Dedifferentiated amniotic fluid mesenchymal stem cell (primary cell): ENCODE measurements around the gene GNAZ.

ENCODE experiments used
- DNase-seq: peaks from one replicate; pipeline ENCODE4 v3.0.0-alpha.2; 2016; ENCODE audit errors: extremely low spot score

GNAZ gene

DNA sequence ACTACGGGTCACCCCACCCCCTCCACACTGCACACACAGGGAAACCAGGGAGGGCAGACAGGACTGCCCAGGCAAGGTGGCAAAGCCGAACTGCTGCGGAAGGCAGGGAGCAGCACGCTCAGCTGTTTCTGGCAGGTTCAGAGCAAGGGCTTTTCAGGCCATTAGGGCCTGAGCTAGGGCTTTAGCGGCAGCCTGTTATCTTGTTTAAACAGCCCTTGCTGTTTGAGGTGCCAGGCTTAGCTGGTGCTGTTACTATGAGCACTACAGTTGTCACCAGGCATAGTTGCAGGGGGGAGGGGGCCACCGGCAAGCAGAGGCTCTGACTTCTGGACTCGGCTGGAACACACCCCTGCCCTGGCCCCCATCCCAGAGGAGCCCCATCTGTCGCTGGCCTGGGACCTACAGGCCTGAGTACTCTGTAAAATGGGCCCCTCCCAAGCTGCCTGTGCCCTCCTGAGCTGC, 36.6 kb downstream of the GNAZ start:
- no peak for DNase-seq

DNA sequence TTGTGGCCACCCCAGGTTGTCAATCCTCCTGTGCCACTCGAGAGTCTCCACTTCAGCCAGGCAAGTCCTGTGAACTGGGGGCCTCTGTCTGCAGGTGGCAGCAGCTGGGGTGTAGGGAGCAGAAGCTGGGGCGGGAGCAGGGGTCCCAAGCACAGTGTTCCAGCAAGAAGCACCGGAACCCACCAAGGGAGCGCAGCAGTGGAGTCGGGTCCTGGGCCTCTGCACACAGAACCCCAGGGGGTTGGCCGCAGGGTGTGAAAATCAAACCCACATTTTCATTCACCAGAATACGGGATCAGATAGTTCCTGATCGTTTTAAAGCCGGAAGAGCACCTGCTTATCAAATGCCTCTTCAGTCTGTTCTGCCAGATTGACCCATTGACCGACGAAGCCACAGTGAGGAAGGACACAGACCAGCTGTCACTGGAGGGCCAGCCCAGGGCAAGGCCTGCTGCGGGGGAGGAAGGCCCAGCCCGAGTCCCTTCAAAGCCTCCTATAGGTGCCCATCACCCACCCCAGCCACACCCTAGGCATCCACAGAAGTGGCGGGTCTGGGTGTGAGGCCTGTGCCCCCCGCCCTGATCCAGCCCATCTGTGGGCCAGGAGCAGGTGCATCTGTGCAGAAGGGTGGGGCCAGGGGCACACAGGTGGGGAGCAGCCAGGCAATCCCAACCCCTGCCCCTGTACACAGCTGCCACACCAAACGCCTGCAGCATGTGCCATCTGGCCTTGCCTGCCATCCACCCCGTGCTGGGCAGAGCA, 37.3 kb downstream of the GNAZ start:
- no peak for DNase-seq

DNA sequence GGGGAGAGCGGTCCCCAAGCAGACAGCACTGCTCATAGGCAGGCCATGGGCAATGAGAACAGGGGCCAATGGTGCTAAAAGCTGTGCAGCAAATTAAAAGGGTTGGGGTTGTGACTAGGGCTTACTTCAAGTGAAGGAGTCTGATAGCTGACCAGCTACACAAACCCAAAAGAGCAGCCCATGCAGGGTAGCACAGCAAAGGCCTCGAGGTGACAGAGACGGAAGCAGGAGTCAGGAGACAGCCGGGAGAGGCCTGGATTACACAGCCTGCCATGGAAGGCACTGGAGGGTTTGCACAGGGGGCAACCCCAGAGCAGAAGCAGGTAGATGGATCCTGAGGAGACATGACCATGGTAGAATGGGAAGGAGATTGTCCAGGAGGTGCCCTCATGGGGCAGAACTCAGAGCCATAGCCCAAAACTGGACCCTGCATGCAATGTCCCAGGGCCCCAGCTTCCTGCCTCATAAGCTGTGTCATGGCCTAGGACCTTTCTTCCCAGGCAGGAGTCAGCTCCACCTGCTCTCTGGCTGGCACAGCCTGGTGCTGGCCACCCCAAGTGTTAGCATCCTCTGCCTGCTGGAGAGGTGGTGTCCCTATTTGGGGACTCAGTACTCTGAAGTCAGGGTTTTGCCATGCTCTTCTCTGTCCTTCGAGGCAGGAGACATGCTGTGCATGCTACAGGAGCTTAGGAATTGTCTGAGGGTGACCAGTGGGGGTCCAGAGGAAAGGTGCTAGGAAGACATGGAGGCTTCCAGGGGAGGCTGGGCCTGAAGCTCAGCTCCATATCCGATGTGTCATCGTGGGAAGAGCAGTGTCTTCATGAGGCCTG, 38.1 kb downstream of the GNAZ start:
- DNase-seq, result no peak

DNA sequence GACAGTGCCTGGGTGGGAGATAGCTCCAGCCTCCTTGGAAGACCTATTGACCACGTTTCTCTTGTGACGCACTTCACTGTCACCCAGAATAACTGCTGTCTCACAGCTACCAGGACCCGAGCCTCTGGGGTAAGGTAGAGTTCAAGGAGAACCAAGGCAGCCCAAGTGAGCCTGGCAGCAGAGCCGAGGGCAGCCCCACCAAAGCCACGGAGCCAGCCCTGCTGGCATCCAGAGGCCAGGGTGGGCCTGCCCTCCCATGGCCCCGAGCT, 38.7 kb downstream of the GNAZ start:
- no peak for DNase-seq

DNA sequence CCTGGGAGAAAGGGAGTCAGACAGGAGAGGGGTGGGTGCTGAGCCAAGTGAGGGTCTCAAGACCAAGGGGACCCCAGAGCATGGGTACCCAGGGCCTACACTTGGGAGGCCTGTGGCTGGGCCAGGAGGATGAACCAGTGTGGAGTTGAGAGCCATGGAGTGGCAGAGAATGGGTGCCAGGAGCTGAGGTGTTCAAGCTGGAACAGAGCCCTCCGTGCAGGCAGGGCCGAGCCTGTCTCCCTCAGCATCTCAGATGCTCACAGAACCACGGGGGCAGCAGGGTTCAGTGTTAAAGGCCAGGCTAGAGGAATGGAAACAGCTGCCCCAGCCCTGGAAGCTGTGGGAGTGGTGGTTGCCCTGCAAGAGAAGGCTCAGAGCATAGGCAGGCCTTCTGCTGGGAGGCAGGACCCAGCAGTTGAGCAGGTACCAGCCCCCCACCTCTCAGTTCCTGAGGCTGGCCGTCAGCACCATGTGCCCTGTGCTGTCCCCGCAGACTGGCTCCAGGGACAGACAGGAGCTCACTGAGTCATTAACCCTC, 39.2 kb downstream of the GNAZ start:
- no peak for DNase-seq

DNA sequence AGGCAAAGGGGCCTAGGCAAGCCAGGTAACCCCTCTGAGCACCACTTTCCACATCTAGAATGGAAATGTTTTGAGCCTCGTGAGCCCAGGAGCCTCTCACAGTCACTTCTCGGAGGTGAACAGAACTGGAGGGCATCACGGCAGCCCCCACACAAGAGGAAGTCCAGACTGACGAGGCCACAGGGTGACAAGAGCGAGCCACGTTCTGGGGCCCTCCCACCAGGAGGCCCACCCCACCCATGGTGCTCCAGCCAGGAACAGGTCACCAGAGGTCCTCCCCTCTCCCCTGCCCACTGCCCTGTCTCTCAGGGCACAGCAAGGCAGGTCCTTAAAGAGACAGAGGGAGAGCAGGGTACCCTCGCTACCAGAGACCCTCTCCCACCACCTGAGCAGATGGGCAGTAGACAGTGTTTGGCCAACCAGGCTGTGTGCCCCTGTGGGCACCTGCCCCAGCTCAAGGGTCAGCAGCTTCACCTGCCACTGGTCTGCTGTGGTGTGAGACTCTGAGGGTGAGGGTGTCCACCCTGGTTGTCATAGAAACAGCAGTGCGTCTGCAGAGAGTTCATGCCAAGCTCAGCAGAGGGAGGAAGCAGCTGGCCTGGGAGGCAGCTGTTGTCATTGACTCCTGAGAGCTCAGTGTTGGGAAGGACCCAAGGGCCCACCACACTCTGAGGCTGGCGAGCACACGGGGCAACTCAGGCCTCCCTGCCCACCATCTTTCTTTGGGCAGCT, 40.0 kb downstream of the GNAZ start:
- no peak for DNase-seq

DNA sequence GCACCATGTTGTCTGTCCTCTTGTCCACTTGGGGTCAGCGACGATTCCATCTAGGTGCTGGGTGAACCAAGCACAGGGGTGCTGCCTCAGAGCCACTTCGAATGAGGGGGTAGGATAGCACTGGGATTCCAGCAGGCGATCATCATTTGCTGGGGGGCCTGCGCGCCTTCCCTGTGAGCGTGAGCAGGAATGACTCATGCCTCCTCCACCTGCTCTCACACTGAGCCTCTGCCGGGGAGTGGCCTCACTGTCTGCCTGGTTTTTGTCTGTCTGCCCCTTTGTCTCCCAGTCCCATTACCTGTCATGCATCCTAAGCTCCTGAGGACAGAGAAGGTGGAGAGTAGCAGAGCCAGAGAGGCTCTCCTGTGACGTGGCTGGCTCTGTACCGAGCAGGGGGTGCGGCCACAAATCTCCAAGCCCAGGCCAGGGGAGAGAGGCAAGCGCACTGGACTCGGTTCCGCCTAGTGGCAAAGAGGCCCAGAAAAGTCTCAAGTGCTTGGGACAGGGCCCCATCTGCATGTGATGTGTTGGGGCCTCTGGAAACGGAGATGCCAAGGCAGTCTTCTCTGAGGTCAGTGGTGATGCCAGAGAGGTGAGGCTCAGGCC, 40.7 kb downstream of the GNAZ start:
- DNase-seq, result no peak

DNA sequence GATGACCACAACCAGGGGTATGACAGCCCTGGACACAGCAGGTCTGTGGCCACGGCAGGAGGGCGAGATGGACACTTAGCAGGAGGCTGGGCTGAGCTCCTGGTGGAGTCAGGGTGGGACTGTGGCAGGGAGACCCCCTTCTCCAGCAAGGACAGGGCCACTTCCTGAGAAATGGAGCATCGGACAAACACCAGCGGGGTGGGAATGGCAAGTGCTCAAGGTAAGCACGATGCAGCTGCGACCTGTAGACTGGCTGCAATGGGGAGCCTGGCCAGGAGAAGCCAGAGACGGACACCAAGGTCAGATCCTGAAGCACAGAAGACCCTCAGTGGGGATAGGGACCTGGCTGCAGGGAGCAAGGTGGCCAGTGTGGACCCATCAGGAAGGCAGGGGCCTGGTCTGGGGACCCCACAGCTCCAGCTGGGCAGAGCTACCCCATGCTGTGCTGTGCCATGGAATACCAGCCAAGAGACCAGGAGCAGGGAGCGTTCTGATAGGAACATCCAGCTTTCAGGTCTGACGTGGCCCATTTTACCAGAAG, 42.2 kb downstream of the GNAZ start:
- DNase-seq, result no peak

DNA sequence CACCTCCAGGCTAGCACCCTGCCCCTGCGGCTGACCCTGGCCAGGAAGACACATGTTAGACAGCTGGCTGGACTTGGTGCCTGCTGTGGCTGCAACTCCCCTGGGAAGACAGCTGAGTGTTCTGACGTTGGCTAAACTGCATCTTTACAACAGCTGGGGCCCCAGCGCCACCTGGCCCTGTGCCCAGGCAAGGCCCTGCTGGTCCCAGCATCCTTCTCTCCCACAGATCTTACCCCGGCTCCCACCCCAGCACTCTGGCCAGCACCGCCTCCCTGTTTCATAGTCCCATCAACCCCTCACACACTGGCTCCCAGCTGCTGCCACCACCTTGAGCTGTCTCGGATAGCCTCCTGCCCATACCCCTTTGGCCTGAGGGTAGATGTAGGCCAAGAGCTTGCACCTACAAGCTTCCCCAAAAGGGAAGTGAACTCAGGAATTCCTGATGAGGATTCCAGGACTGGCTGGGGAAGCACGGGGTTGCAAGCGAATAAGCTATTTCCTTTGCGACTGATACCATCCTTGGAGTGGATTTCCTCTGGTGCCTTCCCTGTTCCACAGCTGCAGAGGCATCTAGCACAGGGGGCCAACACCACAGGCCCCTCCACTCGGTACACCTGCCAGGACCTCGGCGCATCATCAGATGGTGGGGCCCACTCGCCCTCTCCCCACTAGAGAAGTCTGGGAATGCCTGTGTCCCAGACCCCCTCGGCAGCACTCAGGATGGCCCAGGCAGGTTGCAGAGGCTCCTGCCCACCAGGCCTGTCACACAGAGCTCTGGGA, 42.9 kb downstream of the GNAZ start:
- DNase-seq, result no peak

DNA sequence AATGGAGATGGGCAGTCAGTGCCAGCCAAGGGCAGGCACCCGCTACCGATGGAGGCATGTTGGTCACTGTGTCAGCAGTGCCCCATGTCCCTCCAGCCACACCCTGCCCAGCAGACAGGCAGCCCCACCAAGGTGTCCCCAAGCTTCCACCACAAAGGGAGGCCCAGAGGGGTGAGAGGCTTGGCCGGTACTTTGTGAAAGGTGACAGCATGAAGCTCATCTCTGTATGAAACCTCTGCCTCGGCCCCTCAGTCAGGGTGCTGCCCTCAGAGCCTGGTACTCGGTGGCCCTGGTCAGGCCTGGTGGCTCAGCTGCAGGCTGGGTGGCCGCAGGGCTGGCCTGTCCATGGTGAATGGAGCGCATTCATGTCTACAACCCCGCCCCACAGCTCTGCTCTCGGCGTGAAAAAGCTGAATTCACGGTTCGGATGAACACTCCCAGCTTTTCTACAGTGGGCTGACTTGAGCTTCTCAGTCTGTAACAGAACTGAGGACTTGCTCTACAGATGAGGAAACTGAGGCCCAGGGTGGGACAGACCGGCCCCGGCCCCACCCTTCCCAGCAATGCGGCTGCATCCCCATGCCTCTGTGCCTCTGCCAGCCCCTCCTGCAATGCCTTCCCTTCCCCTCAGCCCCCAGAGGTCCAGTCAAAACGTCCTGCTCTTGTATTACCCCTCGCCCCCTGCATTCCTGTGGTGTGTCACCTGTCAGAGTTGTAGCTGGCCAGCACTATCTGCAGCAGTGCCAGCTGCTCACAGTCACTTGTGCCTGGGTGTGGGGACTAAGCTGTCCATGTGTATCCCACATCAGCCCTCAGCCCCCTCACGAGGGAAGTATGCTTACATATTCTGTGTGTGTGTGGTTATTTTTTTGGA, 43.8 kb downstream of the GNAZ start:
- no peak for DNase-seq

DNA sequence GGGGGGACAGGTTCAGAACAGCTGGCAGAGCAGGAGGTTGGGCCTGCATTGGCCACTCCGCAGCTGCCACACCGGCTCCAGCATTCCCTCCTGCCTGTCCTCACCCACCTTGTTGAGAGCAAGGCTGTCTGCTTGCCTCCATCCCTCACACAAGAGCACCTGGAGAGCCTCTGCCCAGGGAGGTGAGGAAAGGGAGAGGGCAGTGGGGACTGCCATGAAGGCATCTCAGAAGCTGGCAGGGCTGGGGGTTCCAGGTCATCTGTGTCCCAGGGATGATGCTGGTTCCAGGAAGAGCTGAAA, 44.4 kb downstream of the GNAZ start:
- DNase-seq, result no peak

DNA sequence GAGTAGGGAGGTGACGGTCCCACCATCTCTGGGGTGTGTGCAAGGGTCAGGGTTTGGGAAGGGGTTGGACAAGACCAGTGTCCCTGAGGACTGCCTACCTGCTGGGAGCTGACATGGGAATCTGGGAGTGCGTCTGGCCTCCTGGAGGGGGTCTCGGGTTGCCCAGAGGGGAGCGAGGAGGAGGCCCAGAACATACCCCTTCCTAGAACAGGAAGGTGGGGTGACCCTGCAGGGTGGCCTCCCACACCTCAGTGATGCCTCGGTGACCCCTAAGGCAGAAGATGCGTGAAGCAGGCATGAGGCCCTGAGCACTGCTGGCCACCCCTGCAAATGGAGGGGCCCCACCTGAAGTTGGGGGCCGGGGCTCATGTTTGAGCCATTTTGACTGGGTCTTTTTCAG, 45.0 kb downstream of the GNAZ start:
- DNase-seq, result no peak

DNA sequence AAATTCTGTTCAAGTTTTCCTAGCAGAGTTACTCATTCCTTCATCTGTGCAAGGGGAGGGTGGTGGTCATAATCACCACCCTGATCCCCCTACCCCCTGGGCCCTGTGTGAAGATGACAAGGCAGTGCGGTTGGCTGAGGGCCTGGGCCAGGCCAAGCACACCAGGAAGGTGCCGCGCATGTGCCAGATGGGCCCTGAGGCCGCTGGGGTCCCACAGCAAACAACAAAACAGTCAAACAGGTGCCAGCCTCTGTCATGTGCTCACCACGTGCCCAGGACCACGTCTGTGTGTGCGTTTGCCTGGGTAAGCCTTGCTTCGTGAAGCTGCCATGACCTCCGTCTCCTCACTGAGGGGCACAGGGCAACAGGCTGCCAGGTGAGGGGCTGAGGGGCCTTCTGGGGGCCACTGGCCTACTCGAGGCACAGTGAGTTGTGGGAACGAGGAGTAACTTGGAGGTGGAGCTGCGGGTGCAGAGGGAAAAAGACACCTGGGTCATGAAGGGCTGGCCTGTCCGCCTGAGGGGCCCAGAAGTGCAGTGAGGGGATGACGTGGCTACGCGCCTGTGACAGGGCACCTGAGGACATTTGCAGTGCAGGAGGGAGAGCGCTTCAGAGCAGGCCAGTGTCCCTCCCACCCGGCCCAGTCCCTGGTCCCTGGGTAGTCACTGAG, 45.6 kb downstream of the GNAZ start:
- DNase-seq, result no peak

DNA sequence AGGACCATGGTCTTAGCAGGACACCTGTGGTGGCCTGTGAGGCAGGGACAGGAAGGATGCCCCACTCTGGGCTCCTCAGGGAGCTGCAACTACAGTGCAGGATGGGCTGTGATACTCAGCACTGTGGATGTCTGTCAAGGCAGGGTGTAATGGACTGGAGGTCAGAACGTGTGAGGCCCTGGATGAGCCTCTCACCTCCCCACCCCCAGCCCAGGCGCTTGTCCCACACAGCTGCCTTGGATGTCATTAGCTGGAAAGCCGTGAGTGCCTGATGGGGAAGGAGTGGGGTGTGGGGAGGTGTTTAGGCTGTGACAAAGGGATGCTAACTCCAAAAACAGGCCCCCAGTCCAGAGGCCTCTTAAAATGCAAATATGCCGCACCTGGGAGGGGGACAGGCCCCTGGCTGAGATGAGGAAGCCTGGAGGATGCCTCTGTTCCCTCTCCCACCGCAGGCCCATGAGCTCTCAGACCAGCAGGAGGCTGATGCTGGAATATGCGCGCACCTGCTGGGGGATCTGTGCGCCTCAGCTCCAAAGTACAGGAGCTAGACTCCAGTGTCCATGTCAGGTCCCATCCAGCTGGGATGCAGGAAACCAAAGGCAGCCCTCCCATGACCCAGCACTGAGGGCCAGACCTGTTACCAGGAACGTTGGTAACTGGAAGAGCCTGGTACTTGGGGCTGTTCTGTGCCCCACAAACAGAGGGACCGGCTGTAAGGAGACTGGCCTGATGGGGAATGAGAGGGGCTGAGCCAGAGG, 46.4 kb downstream of the GNAZ start:
- no peak for DNase-seq

DNA sequence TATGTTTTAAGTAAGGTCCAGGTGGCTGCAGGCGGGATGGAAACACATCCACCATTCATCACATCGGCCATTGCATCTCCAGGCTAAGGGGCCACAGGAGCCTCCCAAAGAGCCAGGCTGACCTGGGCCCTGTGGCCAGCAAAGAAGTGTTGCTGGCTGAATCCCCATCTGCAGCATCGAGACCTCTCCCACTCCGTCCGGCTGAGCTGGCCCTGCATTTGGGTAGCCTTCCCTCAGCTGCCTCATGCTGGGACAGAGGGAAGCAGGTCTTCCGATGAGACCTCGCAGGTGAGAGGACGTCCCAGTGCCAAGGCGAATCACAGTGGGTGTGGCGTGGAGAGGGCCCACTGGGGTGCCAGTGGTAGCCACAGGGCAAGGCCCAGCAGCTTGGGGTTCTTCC, 47.0 kb downstream of the GNAZ start:
- no peak for DNase-seq

DNA sequence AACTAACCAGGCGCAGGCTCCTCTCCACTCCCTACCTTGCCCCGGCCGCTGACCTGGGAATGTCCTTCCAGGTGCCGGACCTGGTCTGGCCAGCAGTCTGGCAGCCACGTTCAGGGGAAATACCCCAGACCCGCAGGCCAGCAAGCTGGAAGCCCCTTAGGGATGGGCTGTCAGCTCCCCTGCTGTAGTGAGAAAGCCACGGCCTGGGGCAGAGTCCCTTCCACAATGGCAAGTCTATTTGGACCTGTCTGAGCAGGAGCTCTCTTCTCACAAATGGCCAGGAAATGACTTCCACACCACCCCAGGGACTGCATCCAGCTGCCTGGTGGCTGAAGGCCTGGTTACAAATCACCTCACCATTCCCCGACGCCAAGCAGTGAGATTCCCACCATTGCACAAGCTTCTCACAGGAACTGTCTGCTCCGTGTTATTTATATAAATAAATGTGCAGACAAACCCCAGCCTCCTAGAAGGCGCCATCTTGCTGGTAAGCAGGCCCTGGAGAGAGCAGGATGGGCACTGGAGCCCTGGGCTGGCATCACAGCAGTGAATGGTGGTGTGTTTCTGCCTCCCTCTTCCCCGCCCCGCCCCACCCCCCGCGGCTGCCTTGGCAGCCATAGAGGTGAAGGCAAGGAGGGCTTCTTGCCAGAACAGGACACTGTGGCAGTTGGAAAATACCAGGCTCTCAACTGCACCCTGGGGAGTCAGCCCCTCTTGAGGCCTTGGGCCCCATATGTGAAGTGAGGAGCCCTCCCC, 47.8 kb downstream of the GNAZ start:
- DNase-seq, result no peak

DNA sequence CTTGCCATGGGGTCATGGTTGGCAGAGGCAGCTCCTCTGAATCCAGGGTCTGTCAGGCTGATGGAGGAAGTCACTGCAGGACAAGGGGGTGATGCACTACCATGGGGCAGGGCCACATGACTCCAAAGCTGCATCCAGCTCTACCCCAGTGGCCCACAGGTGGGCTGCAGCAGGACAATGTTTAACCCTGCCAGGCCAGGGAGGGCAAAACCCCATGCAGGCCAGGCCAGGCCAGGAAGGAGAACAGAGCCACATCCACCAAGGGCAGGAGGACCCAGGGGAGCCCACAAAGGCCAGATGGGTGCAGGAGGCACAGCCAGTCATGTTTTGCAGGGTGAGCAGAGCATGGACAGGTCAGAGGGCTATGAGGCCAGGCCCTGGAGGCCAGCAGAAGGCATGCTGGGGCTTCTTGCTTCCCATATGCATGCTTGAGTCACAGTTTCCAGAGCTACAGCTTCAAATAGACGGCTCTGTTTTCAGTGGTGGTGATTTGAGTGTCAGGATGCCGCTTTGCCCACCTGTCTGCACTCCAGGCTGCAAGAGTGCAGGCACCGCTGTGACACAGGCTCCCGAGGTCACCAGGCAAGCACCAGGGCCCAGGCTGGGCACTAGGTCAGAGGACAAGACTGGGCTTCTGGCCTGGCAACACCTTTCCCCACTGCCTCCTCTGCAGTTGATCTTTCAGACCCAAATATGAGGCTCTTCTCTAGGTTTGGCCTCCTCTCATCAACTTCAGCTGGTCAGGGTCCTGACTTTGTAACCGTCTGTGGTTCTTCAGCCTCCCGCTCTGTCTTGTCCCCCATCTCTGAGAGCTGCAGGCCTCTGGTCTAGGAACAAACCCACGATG, 48.6 kb downstream of the GNAZ start:
- DNase-seq, result no peak
